Neural progenitor cell (in vitro differentiated cells): ENCODE measurements around the gene RBM41. TPM values are rescaled to one million over a fixed set of nuclear protein-coding genes. Genes with fewer than 3 reads are reported as not detected.
"Not testable (repeated sequence)": the region's sequence is repeated elsewhere in the genome, so short reads cannot be mapped to it uniquely, and the experiment has no call there.

ENCODE experiments used
- DNase-seq: peaks from one replicate; pipeline ENCODE4 v3.0.0-alpha.2; 2016; ENCODE audit warnings: low spot score
- H2AFZ ChIP-seq: fragments of 200-600 bp; sonication (generic); replicated peaks from 2 replicates; pipeline ENCODE4 v1.6.1; 2016; ENCODE audit warnings: antibody characterized with exemption
- H3F3A ChIP-seq: fragments of 200-600 bp; sonication (generic); 2 replicates; pipeline ENCODE4 v1.6.1; 2016; ENCODE audit warnings: antibody characterized with exemption, low read depth
- H3K27ac ChIP-seq: fragments of 200-600 bp; sonication (generic); 2 replicates; pipeline ENCODE4 v1.5.1; 2016; ENCODE audit warnings: mild to moderate bottlenecking
- H3K27me3 ChIP-seq: fragments of 200-600 bp; sonication (generic); 2 replicates; pipeline ENCODE4 v1.6.1; 2016; ENCODE audit warnings: mild to moderate bottlenecking, moderate library complexity
- H3K36me3 ChIP-seq: fragments of 200-600 bp; sonication (generic); 2 replicates; pipeline ENCODE4 v1.5.1; 2016
- H3K4me1 ChIP-seq: fragments of 200-600 bp; sonication (generic); 2 replicates; pipeline ENCODE4 v1.6.1; 2016; ENCODE audit warnings: mixed run types
- H3K4me2 ChIP-seq: fragments of 200-600 bp; sonication (generic); 2 replicates; pipeline ENCODE4 v1.6.1; 2016
- H3K4me3 ChIP-seq: fragments of 200-600 bp; sonication (generic); 2 replicates; pipeline ENCODE4 v1.5.1; 2016
- H3K79me2 ChIP-seq: fragments of 200-600 bp; sonication (generic); 2 replicates; pipeline ENCODE4 v1.6.1; 2016; ENCODE audit warnings: low read depth
- H3K9ac ChIP-seq: fragments of 200-600 bp; sonication (generic); 2 replicates; pipeline ENCODE4 v1.6.1; 2016
- H3K9me3 ChIP-seq: fragments of 200-600 bp; sonication (generic); 2 replicates; pipeline ENCODE4 v1.5.1; 2016; ENCODE audit warnings: low read depth
- H4K20me1 ChIP-seq: fragments of 200-600 bp; sonication (generic); 2 replicates; pipeline ENCODE4 v1.6.1; 2016; ENCODE audit warnings: low read depth
- H3K27ac Mint-ChIP-seq: 3 replicates; pipeline ENCODE4 v1.8.0; 2021; ENCODE audit warnings: mixed read lengths
- H3K27me3 Mint-ChIP-seq: 2 replicates; pipeline ENCODE4 v1.8.0; 2022; ENCODE audit warnings: low read depth, mild to moderate bottlenecking, inconsistent platforms, moderate library complexity, mixed read lengths; ENCODE audit not compliant: insufficient read depth
- H3K36me3 Mint-ChIP-seq: 3 replicates; pipeline ENCODE4 v1.8.0; 2021; ENCODE audit warnings: mixed read lengths
- H3K4me1 Mint-ChIP-seq: 3 replicates; pipeline ENCODE4 v1.8.0; 2021; ENCODE audit warnings: mixed read lengths
- H3K4me3 Mint-ChIP-seq: 3 replicates; pipeline ENCODE4 v1.8.0; 2021; ENCODE audit warnings: mild to moderate bottlenecking, moderate library complexity, mixed read lengths
- H3K9me3 Mint-ChIP-seq: 3 replicates; pipeline ENCODE4 v1.8.0; 2020; ENCODE audit warnings: mixed read lengths
- EZH2 ChIP-seq: fragments of 200-600 bp; sonication (generic); IDR thresholded peaks from 2 replicates; pipeline ENCODE4 v1.6.1; 2017; ENCODE audit warnings: antibody characterized with exemption, mild to moderate bottlenecking, moderate library complexity
- EZH2phosphoT487 ChIP-seq: fragments of 200-600 bp; sonication (generic); IDR thresholded peaks from 2 replicates; pipeline ENCODE4 v1.6.1; 2017; ENCODE audit warnings: antibody characterized with exemption
- total RNA-seq: library from RNA; depleted of rRNA; stranded (reverse); fragments of >200 nt; gene quantifications from 2 replicates; pipeline ENCODE4 v1.2.3, GENCODE V29; 2015; ENCODE audit warnings: low replicate concordance
- TF ChIP-seq, protein P1 (sequence below): fragments of 200-600 bp; sonication (generic); IDR thresholded peaks from 2 replicates; pipeline ENCODE4 v1.5.1; 2017; ENCODE audit warnings: antibody characterized with exemption, mild to moderate bottlenecking

RBM41 gene
- total RNA-seq, 1 donor from 2014 or later: 29.1 TPM

DNA sequence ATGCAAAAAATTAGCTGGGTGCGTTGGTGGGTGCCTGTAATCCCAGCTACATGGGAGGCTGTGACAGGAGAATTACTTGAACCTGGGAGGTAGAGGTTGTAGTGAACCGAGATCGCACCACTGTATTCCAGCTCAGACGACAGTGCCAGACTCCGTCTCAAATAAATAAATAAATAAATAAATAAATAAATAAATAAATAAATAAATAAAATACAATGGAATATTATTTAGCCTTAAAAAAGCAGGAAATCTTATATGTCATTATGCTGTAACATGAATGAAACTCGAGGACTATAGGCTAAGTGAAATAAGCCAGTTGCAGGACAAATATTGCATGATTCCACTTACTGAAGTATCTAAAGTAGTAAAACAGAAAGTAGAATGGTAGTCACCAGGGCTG is 42.5 kb downstream of the RBM41 start:
- no peaks in the 10 kb centered on the region for H3K27me3 ChIP-seq
- no peak overlapping the region for H3K4me2 ChIP-seq
- H3K79me2 ChIP-seq: no peaks in the 10 kb centered on the region
- TF ChIP-seq EZH2: no peak
- no peak for TF ChIP-seq EZH2phosphoT487
- TF ChIP-seq, protein P1, sequence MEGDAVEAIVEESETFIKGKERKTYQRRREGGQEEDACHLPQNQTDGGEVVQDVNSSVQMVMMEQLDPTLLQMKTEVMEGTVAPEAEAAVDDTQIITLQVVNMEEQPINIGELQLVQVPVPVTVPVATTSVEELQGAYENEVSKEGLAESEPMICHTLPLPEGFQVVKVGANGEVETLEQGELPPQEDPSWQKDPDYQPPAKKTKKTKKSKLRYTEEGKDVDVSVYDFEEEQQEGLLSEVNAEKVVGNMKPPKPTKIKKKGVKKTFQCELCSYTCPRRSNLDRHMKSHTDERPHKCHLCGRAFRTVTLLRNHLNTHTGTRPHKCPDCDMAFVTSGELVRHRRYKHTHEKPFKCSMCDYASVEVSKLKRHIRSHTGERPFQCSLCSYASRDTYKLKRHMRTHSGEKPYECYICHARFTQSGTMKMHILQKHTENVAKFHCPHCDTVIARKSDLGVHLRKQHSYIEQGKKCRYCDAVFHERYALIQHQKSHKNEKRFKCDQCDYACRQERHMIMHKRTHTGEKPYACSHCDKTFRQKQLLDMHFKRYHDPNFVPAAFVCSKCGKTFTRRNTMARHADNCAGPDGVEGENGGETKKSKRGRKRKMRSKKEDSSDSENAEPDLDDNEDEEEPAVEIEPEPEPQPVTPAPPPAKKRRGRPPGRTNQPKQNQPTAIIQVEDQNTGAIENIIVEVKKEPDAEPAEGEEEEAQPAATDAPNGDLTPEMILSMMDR: no peak
- Mint-ChIP-seq H3K4me1 (no peaks in the 10 kb centered on the region), H3K27ac (no peak overlapping the region), H3K4me3 (no peak overlapping the region), H3K27me3 (no peaks in the 10 kb centered on the region), H3K9me3 (peaks cover 48% of the 10 kb centered on the region), H3K36me3 (peaks cover 57% of the 10 kb centered on the region)
- H3K36me3 ChIP-seq: peaks cover 4% of the 10 kb centered on the region
- no peak overlapping the region for H2AFZ ChIP-seq
- no peaks in the 10 kb centered on the region for H4K20me1 ChIP-seq
- H3K9ac ChIP-seq: no peak overlapping the region
- no peak for DNase-seq
- no peaks in the 10 kb centered on the region for H3K4me1 ChIP-seq
- no peak overlapping the region for H3K4me3 ChIP-seq
- peaks cover 17% of the 10 kb centered on the region for H3K9me3 ChIP-seq
- no peaks in the 10 kb centered on the region for H3F3A ChIP-seq
- H3K27ac ChIP-seq: no peak overlapping the region

DNA sequence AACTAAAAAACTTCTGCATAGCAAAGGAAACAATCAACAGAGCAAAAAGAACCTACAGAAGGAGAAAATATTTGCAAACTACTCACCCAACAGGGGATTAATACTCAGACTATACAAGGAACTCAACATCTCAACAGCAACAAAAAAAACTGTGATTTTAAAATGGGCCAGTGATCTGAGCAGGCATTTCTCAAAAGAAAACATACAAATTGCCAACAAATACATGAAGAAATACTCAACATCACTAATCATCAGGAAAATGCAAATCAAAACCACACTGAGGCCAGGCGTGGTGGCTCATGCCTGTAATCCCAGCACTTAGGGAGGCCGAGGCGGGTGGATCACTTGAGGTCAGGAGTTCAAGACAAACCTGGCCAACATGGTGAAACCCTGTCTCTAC is 60.9 kb downstream of the RBM41 start:
- not testable (repeated sequence) for H3K4me1 ChIP-seq, H3K4me1 Mint-ChIP-seq, H3K27me3 ChIP-seq, DNase-seq, H3K4me2 ChIP-seq, H3K27ac ChIP-seq, H3F3A ChIP-seq, H4K20me1 ChIP-seq, H2AFZ ChIP-seq, H3K79me2 ChIP-seq, H3K27me3 Mint-ChIP-seq, H3K9me3 Mint-ChIP-seq, H3K27ac Mint-ChIP-seq, H3K9me3 ChIP-seq, H3K4me3 ChIP-seq, H3K9ac ChIP-seq, H3K36me3 ChIP-seq, H3K4me3 Mint-ChIP-seq
- peaks cover 22% of the 10 kb centered on the region for H3K36me3 Mint-ChIP-seq

DNA sequence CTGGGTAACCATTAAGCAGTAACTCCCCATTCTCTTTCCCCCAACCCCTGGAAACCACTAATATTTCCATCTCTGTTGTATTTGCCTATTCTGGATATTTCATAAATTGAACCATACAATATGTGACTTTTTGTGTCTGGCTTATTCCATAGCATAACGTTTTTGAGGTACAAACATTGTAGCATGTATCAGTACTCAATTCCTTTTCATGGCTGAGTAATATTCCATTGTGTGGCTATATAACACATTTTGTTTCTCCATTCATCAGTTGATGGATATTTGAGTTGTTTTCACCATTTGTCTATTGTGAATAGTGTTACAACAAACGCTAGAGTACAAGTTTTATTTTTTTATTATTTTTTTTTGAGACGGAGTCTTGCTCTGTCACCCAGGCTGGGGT is 63.6 kb downstream of the RBM41 start:
- Histone ChIP-seq H2AFZ (no peak overlapping the region), H3K27me3 (no peaks in the 10 kb centered on the region), H3K4me3 (no peak overlapping the region), H3K4me1 (no peaks in the 10 kb centered on the region), H3K36me3 (no peaks in the 10 kb centered on the region), H4K20me1 (no peaks in the 10 kb centered on the region), H3K4me2 (no peak overlapping the region), H3K9me3 (no peaks in the 10 kb centered on the region), H3K79me2 (no peaks in the 10 kb centered on the region), H3F3A (no peaks in the 10 kb centered on the region), H3K27ac (no peak overlapping the region), H3K9ac (no peak overlapping the region)
- Mint-ChIP-seq H3K36me3 (peaks cover 14% of the 10 kb centered on the region), H3K9me3 (no peaks in the 10 kb centered on the region), H3K27me3 (no peaks in the 10 kb centered on the region), H3K27ac (no peak overlapping the region), H3K4me1 (no peaks in the 10 kb centered on the region), H3K4me3 (no peak overlapping the region)
- TF ChIP-seq, protein P1: no peak
- TF ChIP-seq EZH2: no peak
- TF ChIP-seq EZH2phosphoT487: no peak
- no peak for DNase-seq

DNA sequence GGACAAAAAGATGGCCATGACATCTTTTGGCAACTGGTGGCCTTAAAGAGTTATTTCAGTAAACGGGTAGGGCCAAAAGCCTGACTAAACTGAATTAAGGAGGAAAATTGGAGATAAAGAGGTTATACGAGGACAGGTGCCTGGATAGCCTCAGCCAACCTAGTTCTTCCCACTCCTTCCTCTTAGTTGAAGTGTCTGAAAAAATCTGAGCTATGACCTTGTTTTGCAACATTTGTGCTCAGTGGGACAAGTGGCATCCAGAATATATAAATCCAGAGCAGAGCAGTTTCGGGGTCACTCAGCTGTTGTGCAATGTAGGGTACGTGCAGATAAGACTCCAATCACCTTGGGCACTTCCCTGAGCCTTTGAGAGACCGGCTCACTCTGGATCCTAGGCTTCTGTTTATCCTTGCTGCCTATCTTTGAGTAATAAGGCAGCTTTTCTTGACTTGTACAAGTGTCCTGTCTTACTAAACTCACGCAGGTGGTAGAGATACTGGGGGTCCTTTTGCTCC is 68.4 kb downstream of the RBM41 start:
- TF ChIP-seq EZH2: no peak
- TF ChIP-seq, protein P1: no peak
- no peak for TF ChIP-seq EZH2phosphoT487
- Histone ChIP-seq H3K27me3 (no peaks in the 10 kb centered on the region), H3K9me3 (peaks cover 12% of the 10 kb centered on the region), H3K79me2 (no peaks in the 10 kb centered on the region), H3K27ac (no peak overlapping the region), H3F3A (no peaks in the 10 kb centered on the region), H3K4me2 (no peak overlapping the region), H3K4me1 (no peaks in the 10 kb centered on the region), H3K4me3 (no peak overlapping the region), H3K36me3 (no peaks in the 10 kb centered on the region), H2AFZ (no peak overlapping the region), H4K20me1 (no peaks in the 10 kb centered on the region), H3K9ac (no peak overlapping the region)
- H3K4me1 Mint-ChIP-seq: no peaks in the 10 kb centered on the region
- DNase-seq: no peak
- no peak overlapping the region for H3K27ac Mint-ChIP-seq
- H3K9me3 Mint-ChIP-seq: peaks cover 6% of the 10 kb centered on the region
- no peaks in the 10 kb centered on the region for H3K27me3 Mint-ChIP-seq
- H3K4me3 Mint-ChIP-seq: no peak overlapping the region
- no peaks in the 10 kb centered on the region for H3K36me3 Mint-ChIP-seq
